Stimulated activated CD4-positive, alpha-beta T cell treated with anti-CD3 and anti-CD28 coated beads, Interleukin-4, amount 100 ng/mL, for 48 hours (primary cell): ENCODE measurements around the gene NHSL1.

Source experiments
- DNase-seq, 2 donors: peaks; one replicate each; pipeline ENCODE4 v3.0.0-alpha.2; 2020; ENCODE audit warnings: low read depth in 2 of 2

Gene NHSL1

GRCh38 chr6:138499303-138500018, at the start of gene NHSL1:
Gene NHSL1 (minus strand): TSS chr6:138499494. CDS start chr6:138499290, 204 bp downstream.
- no peak for DNase-seq

- DNase-seq = no peak
These were observed 47.5 kb upstream of the NHSL1 start for GRCh38 chr6:138546733-138547185.

GRCh38 chr6:138545621-138545980, 46.3 kb upstream of the NHSL1 start:
- DNase-seq = no peak

- DNase-seq = no peak
These were observed 45.2 kb upstream of the NHSL1 start for GRCh38 chr6:138544501-138544900.

- DNase-seq = no peak
These were observed 44.4 kb upstream of the NHSL1 start for GRCh38 chr6:138543657-138544056.

- no peak for DNase-seq
These were observed 42.7 kb upstream of the NHSL1 start for GRCh38 chr6:138541823-138542481.

- DNase-seq = no peak
These were observed 41.2 kb upstream of the NHSL1 start for GRCh38 chr6:138540468-138540867.

- DNase-seq = no peak
These were observed 40.6 kb upstream of the NHSL1 start for GRCh38 chr6:138539876-138540275.

- DNase-seq = no peak
These were observed 39.2 kb upstream of the NHSL1 start for GRCh38 chr6:138538390-138539031.

- DNase-seq = no peak
These were observed 37.8 kb upstream of the NHSL1 start for GRCh38 chr6:138537106-138537505.

- no peak for DNase-seq
These were observed 36.6 kb upstream of the NHSL1 start for GRCh38 chr6:138535728-138536455.

GRCh38 chr6:138533667-138534066, 34.4 kb upstream of the NHSL1 start:
- DNase-seq = no peak

GRCh38 chr6:138531387-138531786, 32.1 kb upstream of the NHSL1 start:
- no peak for DNase-seq

- no peak for DNase-seq
These were observed 30.2 kb upstream of the NHSL1 start for GRCh38 chr6:138529478-138529877.

- no peak for DNase-seq
These were observed 29.7 kb upstream of the NHSL1 start for GRCh38 chr6:138528956-138529355.

- DNase-seq = no peak
These were observed 28.8 kb upstream of the NHSL1 start for GRCh38 chr6:138528137-138528536.

- no peak for DNase-seq
These were observed 28.3 kb upstream of the NHSL1 start for GRCh38 chr6:138527411-138528088.

- DNase-seq = no peak
These were observed 27.5 kb upstream of the NHSL1 start for GRCh38 chr6:138526822-138527235.

GRCh38 chr6:138525355-138525754, 26.1 kb upstream of the NHSL1 start:
- DNase-seq = no peak

- no peak for DNase-seq
These were observed 25.2 kb upstream of the NHSL1 start for GRCh38 chr6:138524526-138524925.

- no peak for DNase-seq
These were observed 24.3 kb upstream of the NHSL1 start for GRCh38 chr6:138523347-138524210.
